ENCODE measurements around the gene KLHDC2.
"Not testable (repeated sequence)": the region's sequence is repeated elsewhere in the genome, so short reads cannot be mapped to it uniquely, and the experiment has no call there.

DNA sequence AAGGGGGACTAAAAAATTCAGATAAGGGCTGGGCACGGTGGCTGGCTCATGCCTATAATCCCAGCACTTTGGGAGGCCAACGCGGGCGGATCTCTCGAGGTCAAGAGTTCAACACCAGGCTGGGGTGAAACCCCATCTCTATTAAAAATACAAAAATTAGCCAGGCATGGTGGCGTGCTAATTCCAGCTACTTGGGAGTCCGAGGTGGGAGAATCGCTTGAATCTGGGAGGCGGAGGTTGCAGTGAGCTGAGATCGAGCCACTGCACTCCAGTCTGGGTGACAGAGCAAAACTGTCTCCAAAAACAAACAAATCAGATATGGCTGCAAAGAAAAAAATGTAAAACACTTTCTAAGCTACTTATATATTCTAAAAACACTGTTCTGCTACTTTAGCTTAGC lies 3.7 kb downstream of the KLHDC2 start:
- not testable (repeated sequence) for TF ChIP-seq POLR2A (IDR thresholded peaks at IDR 0.05)
- TF ChIP-seq, protein P1, sequence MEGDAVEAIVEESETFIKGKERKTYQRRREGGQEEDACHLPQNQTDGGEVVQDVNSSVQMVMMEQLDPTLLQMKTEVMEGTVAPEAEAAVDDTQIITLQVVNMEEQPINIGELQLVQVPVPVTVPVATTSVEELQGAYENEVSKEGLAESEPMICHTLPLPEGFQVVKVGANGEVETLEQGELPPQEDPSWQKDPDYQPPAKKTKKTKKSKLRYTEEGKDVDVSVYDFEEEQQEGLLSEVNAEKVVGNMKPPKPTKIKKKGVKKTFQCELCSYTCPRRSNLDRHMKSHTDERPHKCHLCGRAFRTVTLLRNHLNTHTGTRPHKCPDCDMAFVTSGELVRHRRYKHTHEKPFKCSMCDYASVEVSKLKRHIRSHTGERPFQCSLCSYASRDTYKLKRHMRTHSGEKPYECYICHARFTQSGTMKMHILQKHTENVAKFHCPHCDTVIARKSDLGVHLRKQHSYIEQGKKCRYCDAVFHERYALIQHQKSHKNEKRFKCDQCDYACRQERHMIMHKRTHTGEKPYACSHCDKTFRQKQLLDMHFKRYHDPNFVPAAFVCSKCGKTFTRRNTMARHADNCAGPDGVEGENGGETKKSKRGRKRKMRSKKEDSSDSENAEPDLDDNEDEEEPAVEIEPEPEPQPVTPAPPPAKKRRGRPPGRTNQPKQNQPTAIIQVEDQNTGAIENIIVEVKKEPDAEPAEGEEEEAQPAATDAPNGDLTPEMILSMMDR (IDR thresholded peaks at IDR 0.05): not testable (repeated sequence)

All from sigmoid colon (tissue), 3 donors.